ENCODE data around the gene GSK3B. TPM values are rescaled to one million over a fixed set of nuclear protein-coding genes. Genes with fewer than 3 reads are reported as not detected.

Gene GSK3B
- polyA plus RNA-seq, 1 donor (not counting 4 experiments of a cell fraction or from before 2014, with no cell fraction given), result 73.3 TPM

- Histone ChIP-seq H3K4me2 (ENCODE audit: control insufficient read depth, extremely low read depth, insufficient read depth, low read depth, low read length) (no peak overlapping the region), H2AFZ (ENCODE audit: control insufficient read depth, low read length) (no peak overlapping the region), H3K27me3 (ENCODE audit: control insufficient read depth, extremely low read depth, insufficient read depth, low read length) (no peaks in the 10 kb centered on the region), H4K20me1 (ENCODE audit: control insufficient read depth, extremely low read depth, insufficient read depth, low read length) (peaks cover 9% of the 10 kb centered on the region), H3K9ac (ENCODE audit: control insufficient read depth, extremely low read depth, insufficient read depth, low read length) (no peak overlapping the region), H3K27ac (ENCODE audit: control insufficient read depth, insufficient read depth, low read length) (no peak overlapping the region), H3K4me3 (ENCODE audit: control insufficient read depth in 2 of 3, extremely low read depth in 1 of 3, insufficient read depth in 2 of 3, low read depth in 1 of 3, low read length in 3 of 3) (no peak overlapping the region), H3K4me1 (ENCODE audit: control insufficient read depth, extremely low read depth, insufficient read depth, low read length) (no peaks in the 10 kb centered on the region), H3K9me1 (ENCODE audit: control insufficient read depth, extremely low read depth, insufficient read depth, low read length) (peaks cover 4% of the 10 kb centered on the region), H3K9me3 (ENCODE audit: control insufficient read depth, low read depth, low read length) (no peaks in the 10 kb centered on the region), H3K36me3 (ENCODE audit: control insufficient read depth in 2 of 2, extremely low read depth in 1 of 2, insufficient read depth in 2 of 2, low read length in 2 of 2) (peaks cover 0 to 4% of the 10 kb centered on the region in 2 experiments), H3K79me2 (ENCODE audit: control insufficient read depth, insufficient read depth, low read length) (peaks cover 84% of the 10 kb centered on the region)
- dilution Hi-C loops (cut with MboI; ENCODE audit: extremely low pct_ligation_motif_present, low sequenced_read_pairs), result no loop called here
- no peak for TF ChIP-seq EZH2 (IDR thresholded peaks at IDR 0.05; ENCODE audit: low read length)
- no peak for TF ChIP-seq CTCF (optimal IDR thresholded peaks at IDR 0.05 in 1 of 3, IDR thresholded peaks at IDR 0.05 in 1 of 3, conservative IDR thresholded peaks at IDR 0.05 in 1 of 3; ENCODE audit: extremely low read depth in 1 of 3, insufficient read depth in 2 of 3, low read length in 3 of 3)
- FAIRE-seq, result no peak
- no peak for DNase-seq (ENCODE audit: low read depth, low spot score)
Observed at GRCh38 chr3:119927190-119927589, 167.1 kb downstream of the GSK3B start.

DNA sequence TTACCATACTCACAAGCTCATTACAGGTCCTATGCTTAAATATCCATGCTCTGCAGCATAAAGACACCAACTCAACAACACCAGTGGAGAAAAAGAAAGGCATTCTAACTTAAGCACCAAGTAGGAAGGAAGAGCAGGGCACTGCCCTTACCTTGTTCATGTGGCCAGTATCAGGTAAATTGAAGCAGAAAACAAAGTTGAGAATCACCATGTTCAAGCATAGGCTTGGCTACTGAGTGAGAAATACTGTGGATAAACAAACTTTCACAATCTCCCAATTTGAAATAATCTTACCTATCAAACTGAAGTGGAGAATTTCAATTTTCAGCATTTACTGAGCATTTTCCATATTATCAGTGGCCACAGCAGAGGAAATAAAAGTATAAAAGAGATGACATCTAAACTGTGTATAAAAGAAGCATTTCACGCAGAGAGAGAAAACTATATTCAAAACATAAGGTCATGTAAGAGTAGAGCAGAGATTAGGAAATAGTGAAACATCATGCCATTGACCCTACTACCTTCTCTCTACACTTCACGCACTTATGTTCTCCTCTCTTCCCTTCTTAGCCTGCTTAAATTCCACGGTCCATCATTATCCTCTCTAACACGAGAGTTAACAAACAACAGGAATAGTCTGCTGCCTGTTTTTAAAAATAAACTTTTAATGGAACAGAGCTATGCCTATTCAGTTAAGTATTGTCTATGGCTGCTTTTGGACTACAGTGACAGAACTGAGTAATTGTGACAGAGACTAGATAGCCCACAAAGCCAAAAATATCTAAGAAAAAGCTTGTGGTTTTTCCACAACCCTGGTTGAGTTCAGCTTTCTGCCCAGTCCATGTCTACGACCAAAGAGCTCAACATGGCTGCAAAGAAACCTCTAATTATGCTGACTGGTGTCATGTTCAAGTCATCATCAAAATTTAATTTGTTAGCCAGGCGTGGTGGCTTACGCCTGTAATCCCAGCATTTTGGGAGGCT, 169.8 kb downstream of the GSK3B start:
- peaks cover 0 to 4% of the 10 kb centered on the region in 2 experiments for H3K36me3 ChIP-seq (ENCODE audit: control insufficient read depth in 2 of 2, extremely low read depth in 1 of 2, insufficient read depth in 2 of 2, low read length in 2 of 2)
- no peak for TF ChIP-seq EZH2 (IDR thresholded peaks at IDR 0.05; ENCODE audit: low read length)
- TF ChIP-seq CTCF (optimal IDR thresholded peaks at IDR 0.05 in 1 of 3, IDR thresholded peaks at IDR 0.05 in 1 of 3, conservative IDR thresholded peaks at IDR 0.05 in 1 of 3; ENCODE audit: extremely low read depth in 1 of 3, insufficient read depth in 2 of 3, low read length in 3 of 3), result no peak
- H3K4me2 ChIP-seq (ENCODE audit: control insufficient read depth, extremely low read depth, insufficient read depth, low read depth, low read length), result no peak overlapping the region
- H4K20me1 ChIP-seq (ENCODE audit: control insufficient read depth, extremely low read depth, insufficient read depth, low read length), result peaks cover 1% of the 10 kb centered on the region
- H3K9me1 ChIP-seq (ENCODE audit: control insufficient read depth, extremely low read depth, insufficient read depth, low read length), result no peaks in the 10 kb centered on the region
- H3K4me1 ChIP-seq (ENCODE audit: control insufficient read depth, extremely low read depth, insufficient read depth, low read length), result no peaks in the 10 kb centered on the region
- H3K4me3 ChIP-seq (ENCODE audit: control insufficient read depth in 2 of 3, extremely low read depth in 1 of 3, insufficient read depth in 2 of 3, low read depth in 1 of 3, low read length in 3 of 3), result no peak overlapping the region
- no peaks in the 10 kb centered on the region for H3K9me3 ChIP-seq (ENCODE audit: control insufficient read depth, low read depth, low read length)
- H3K79me2 ChIP-seq (ENCODE audit: control insufficient read depth, insufficient read depth, low read length), result peaks cover 72% of the 10 kb centered on the region
- FAIRE-seq, result no peak
- no peak for DNase-seq (ENCODE audit: low read depth, low spot score)
- H2AFZ ChIP-seq (ENCODE audit: control insufficient read depth, low read length), result no peak overlapping the region
- dilution Hi-C loops (cut with MboI; ENCODE audit: extremely low pct_ligation_motif_present, low sequenced_read_pairs), result no loop called here
- no peak overlapping the region for H3K27ac ChIP-seq (ENCODE audit: control insufficient read depth, insufficient read depth, low read length)
- no peaks in the 10 kb centered on the region for H3K27me3 ChIP-seq (ENCODE audit: control insufficient read depth, extremely low read depth, insufficient read depth, low read length)
- no peak overlapping the region for H3K9ac ChIP-seq (ENCODE audit: control insufficient read depth, extremely low read depth, insufficient read depth, low read length)
